ENCODE results near the gene S100A11.

Gene S100A11

DNA sequence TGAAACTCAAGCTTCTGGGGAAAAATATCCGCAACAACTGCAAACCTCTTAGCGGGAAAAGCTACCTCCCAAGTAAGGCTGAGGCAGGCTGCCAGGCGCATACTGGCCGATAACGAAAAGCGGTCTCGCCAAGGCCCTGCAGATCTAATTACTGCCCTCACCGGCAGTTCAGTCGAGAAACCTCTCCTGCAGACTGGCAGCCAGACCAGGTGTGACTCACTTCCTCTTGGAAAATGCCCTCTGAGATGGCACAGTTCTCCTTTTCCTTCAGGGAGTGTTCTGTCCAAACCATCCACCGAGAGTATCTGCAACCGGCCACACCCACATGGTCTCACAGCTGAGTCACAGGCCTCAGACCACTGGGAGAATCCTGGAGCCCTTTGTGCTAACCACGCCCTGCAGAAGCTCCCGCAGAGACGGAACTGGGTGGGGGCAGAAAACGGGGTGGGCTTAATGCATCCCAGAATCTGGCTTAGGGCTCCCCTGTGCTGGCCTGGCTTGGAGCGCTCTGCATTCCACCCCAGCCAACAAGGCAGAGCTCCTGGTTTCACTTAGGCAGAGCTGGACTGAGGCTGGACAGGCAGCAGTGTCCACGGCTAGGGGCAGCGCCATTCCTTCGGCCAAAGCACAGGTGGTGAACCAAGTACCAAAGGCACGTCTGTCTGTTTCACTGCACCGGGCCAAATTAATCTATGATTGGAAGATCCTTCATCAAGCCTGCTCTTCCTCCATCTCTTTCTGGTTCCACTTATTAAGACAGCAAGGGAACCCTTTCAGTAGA lies 44.3 kb downstream of the S100A11 start:
- CTCF ChIA-PET: interaction anchor here (0.9 to 7.9 kb wide), 5 partner anchors 8 to 62 kb away, joined by 3 to 104 read pairs (median 3); no protein-coding TSS in a partner anchor
- DNase-seq: peak; percentile 36
- Mint-ChIP-seq H3K4me3 (peak overlapping the region; percentile 93), H3K9me3 (no peaks in the 10 kb centered on the region), H3K27me3 (no peaks in the 10 kb centered on the region), H3K27ac (peak overlapping the region; percentile 97), H3K36me3 (peaks cover 36% of the 10 kb centered on the region), H3K4me1 (peaks cover 64% of the 10 kb centered on the region)

DNA sequence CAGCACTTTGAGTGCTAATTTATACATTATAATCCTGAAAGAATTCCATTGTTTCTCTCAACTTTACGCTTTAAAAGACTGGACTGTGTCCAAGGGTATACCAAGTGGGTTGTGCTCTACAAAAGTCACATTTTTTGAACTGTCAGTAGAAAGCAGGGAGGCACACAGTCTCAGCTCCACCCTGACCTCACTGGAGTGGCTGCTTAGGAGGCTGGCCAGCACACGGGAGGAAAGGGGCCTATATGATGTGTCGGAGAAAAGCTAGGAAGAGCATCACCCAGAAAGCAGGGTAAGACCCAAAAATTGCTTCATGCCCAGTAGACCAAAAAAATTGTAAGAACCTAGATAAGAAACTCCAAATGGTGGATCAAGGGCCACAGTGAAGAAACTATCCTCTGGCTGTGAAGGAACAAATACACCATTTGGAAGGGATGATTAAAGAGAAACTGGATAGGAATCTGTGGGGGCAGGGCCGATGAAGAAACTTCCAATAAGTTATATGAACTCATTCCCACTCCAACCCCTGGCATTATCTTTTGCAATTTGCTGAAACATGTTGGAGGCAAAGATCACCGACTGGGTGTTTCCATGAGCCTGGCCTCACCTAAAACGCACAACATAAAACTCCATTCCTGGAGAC lies 45.0 kb downstream of the S100A11 start:
- H3K36me3 Mint-ChIP-seq: peaks cover 39% of the 10 kb centered on the region
- H3K4me1 Mint-ChIP-seq: peaks cover 67% of the 10 kb centered on the region
- CTCF ChIA-PET: interaction anchor here (0.7 to 7.9 kb wide), 4 partner anchors 9 to 92 kb away, joined by 3 to 104 read pairs (median 13); no protein-coding TSS in a partner anchor
- peak overlapping the region; percentile 75 for H3K27ac Mint-ChIP-seq
- H3K9me3 Mint-ChIP-seq: no peaks in the 10 kb centered on the region
- H3K4me3 Mint-ChIP-seq: peak overlapping the region; percentile 93
- no peaks in the 10 kb centered on the region for H3K27me3 Mint-ChIP-seq
- DNase-seq: no peak

DNA sequence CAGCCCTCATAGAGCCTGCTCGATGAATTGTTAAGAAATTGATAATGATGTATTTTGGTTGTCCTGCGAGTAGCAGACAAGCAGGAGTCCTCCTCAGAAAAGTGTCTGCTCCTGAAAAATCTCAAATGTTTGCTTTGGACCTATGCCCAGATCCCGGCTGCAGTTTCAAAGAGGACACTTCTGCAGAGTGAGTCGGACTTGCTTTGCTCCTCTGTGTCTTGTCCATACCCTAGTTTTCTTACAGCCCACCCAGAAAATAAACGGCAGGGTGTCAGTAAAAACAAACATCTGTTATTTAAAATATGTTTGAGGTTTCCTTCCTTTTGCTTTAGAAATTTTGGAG lies 46.0 kb downstream of the S100A11 start:
- DNase-seq: no peak
- Mint-ChIP-seq H3K9me3 (no peaks in the 10 kb centered on the region), H3K4me3 (peak overlapping the region; percentile 93), H3K27me3 (no peaks in the 10 kb centered on the region), H3K36me3 (peaks cover 47% of the 10 kb centered on the region), H3K27ac (no peak overlapping the region), H3K4me1 (peaks cover 77% of the 10 kb centered on the region)
- CTCF ChIA-PET: interaction anchor here (4.6 to 7.9 kb wide), 2 partner anchors 10 to 22 kb away, joined by 23 to 104 read pairs; no protein-coding TSS in a partner anchor

DNA sequence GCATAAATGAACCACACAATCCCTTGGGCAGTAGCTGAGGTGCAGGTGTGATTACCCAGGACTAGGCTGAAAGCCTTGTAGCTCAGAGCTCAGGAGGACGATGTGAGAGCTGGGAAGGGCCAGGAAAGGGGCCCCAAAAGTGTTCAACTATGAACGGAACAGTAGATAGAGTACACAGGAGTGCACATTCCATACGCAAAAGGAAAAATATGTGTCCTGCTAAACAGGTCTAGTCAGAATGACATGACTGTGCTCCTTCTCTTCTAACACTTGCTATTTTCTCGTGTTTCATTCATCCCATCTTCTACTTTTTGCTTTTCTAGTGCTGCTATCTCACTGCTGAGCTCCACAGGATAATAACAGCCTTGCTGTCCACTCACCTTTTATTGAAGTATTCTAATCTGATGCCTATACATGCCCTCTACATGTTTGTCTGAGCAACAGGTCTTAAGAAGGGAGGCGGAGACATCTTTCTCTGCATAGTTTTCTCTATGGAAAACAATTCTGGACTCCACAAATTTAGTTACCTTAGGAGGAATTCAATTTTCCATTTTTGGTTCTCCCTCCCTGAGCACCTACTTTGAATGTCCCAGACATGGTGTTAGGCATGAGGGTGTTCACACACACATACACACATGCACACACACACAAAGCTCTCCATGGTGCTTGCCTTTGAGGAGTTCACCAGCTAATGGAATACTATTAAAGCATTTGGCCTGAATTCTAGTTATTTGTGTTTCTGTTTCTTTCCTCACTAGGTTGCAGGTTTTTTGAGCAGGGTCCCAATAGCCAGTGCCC lies 46.5 kb downstream of the S100A11 start:
- Mint-ChIP-seq H3K27ac (no peak overlapping the region), H3K4me3 (peak overlapping the region; percentile 16), H3K36me3 (peaks cover 53% of the 10 kb centered on the region), H3K27me3 (no peaks in the 10 kb centered on the region), H3K4me1 (peaks cover 80% of the 10 kb centered on the region), H3K9me3 (no peaks in the 10 kb centered on the region)
- CTCF ChIA-PET: interaction anchor here (1.9 to 7.9 kb wide), 3 partner anchors 10 to 57 kb away, joined by 9 to 104 read pairs (median 23); no protein-coding TSS in a partner anchor
- no peak for DNase-seq

DNA sequence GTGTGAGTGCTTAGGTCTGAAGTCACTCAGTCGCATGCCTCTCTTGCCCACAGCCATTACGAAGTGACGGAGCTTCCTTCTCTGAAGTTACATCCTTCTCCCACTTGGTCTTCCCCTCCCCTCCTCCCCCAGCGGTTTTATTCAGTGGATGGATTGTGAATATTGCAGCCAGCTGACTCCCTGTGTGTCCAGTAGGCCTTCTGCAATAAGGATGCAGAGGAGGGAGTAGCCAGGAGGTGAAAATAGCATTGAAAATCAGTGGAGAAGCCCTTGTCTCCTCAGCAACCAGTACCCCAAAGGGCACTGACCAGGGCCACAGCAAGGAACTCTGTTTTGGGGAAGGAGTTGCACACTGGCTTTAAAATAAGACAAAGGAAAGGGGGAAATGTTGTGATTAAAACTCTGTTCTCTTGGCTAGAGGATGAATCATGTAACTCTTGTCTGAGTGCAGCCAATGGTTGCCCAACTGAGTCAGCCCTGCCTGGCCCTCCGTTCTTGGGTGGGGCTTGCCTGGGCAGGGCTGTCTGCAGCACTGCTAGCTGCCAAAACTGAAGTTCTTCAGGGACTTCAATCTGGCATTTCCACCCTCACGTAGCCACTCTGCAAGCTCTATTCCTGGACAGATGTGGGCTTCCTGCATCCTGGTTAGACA lies 47.5 kb downstream of the S100A11 start:
- H3K4me1 Mint-ChIP-seq: peaks cover 83% of the 10 kb centered on the region
- no peaks in the 10 kb centered on the region for H3K27me3 Mint-ChIP-seq
- CTCF ChIA-PET: interaction anchor here (1.0 to 7.9 kb wide), 4 partner anchors 11 to 56 kb away, joined by 3 to 104 read pairs (median 16); no protein-coding TSS in a partner anchor
- no peak overlapping the region for H3K4me3 Mint-ChIP-seq
- DNase-seq: peak; percentile 40
- peaks cover 62% of the 10 kb centered on the region for H3K36me3 Mint-ChIP-seq
- H3K9me3 Mint-ChIP-seq: no peaks in the 10 kb centered on the region
- peak overlapping the region; percentile 75 for H3K27ac Mint-ChIP-seq

DNA sequence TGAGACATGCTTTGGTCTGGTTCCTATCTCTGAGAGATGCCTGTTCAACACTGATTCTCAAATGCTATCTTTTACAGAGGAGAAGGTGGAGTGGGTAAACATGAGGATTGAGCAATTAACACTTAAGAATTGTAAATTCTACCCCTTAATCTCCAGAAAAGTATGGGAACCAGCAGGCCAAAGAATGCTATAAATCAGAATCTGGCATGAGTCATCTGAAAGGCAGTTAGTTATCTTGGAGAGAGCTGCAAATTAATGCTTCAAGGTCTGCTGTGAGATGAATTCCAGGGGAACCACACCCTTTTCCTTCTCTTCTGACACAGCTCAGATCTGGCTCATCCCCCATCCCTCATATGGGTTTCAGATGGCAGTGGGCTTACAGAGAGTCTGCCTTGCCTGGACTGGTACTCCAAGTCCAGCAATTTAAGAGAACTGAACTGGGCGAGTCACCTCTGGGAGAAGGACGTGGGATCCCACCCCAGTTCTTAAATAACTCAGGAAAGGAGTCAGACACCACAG lies 48.3 kb downstream of the S100A11 start:
- peaks cover 70% of the 10 kb centered on the region for H3K36me3 Mint-ChIP-seq
- H3K4me3 Mint-ChIP-seq: no peak overlapping the region
- H3K27ac Mint-ChIP-seq: peak overlapping the region; percentile 60
- peaks cover 92% of the 10 kb centered on the region for H3K4me1 Mint-ChIP-seq
- H3K27me3 Mint-ChIP-seq: no peaks in the 10 kb centered on the region
- H3K9me3 Mint-ChIP-seq: no peaks in the 10 kb centered on the region
- DNase-seq: no peak
- CTCF ChIA-PET: interaction anchor here (1.9 to 6.1 kb wide), 3 partner anchors 12 to 55 kb away, joined by 9 to 46 read pairs (median 23); no protein-coding TSS in a partner anchor

DNA sequence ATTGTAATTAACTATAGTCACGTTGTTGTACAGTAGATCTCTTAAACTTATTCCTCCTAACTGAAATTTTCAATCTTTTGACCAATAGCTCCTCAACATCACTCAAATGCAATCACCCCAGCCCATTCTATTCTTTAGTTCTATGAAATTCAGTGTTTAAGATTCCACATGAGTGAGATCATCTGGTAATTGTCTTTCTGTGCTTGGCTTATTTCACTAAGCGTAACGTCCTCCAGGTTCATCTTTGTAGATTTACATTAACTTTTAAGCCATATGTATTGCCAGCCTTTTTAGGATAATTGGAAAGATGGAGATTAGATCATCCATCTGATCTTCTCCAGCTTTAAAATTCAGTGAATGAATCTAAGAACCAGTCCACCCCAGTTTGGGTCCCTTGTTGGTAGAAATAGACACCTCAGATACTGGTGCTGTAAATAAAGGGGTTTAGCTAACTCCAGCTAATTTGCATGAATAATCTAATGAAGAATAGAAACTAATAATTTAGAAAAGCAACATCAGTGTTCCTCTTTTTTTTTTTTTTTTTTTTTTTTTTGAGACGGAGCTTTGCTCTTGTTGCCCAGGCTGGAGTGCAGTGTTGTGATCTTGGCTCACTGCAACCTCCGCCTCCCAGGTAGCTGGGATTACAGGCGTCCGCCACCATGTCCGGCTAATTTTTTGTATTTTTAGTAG lies 50.2 kb downstream of the S100A11 start:
- Mint-ChIP-seq H3K4me3 (no peak overlapping the region), H3K27ac (no peak overlapping the region), H3K4me1 (peaks cover 85% of the 10 kb centered on the region), H3K9me3 (no peaks in the 10 kb centered on the region), H3K36me3 (peaks cover 72% of the 10 kb centered on the region), H3K27me3 (no peaks in the 10 kb centered on the region)
- CTCF ChIA-PET: interaction anchor here (1.0 to 6.1 kb wide), 5 partner anchors 10 to 48 kb away, joined by 4 to 46 read pairs (median 4); no protein-coding TSS in a partner anchor
- DNase-seq: no peak

DNA sequence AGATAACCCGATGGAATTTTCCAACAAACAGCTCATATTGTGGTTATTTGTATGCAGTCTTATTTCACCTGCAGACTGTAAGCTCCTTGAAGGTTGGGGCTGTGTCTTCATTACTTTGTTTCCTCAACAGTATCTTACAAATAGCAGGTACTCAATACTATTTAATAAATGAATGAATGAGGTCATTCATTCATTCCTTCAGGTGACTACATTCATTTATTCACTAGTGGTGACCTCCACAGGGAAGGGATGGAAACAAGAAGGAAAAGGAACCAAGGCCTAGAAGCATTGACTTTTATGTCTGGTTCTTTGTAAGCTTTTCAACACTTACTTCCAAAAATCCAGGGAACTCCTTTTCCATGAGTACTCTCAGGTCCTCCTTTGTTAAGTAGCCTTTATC lies 51.0 kb downstream of the S100A11 start:
- Mint-ChIP-seq H3K27me3 (no peaks in the 10 kb centered on the region), H3K4me3 (no peak overlapping the region), H3K36me3 (peaks cover 73% of the 10 kb centered on the region), H3K9me3 (no peaks in the 10 kb centered on the region), H3K4me1 (peaks cover 76% of the 10 kb centered on the region), H3K27ac (no peak overlapping the region)
- CTCF ChIA-PET: interaction anchor here (0.9 to 6.1 kb wide), 7 partner anchors 9 to 49 kb away, joined by 3 to 46 read pairs (median 4); no protein-coding TSS in a partner anchor
- DNase-seq: no peak

DNA sequence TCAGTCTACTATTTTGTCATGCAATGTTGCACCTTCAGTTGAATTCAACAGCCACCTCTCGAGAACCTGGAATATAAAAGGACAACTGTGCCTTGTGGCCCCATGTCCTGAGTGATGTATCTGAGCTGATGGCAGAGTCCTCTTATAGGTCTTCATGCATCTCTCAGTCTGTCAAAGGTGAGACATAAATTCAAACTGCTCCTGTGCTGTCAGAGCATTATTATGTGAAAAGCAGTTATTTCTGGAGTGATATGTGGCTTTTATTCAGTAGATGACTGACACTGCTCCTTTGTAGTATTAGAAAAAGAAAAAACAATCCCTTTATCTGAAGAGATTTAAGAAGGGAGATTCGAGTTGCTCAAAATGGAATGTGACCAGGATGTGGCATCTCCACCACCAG lies 51.5 kb downstream of the S100A11 start:
- H3K9me3 Mint-ChIP-seq: no peaks in the 10 kb centered on the region
- no peak overlapping the region for H3K4me3 Mint-ChIP-seq
- peaks cover 75% of the 10 kb centered on the region for H3K36me3 Mint-ChIP-seq
- CTCF ChIA-PET: interaction anchor here (0.9 to 6.1 kb wide), 7 partner anchors 8 to 49 kb away, joined by 3 to 46 read pairs (median 4); no protein-coding TSS in a partner anchor
- no peaks in the 10 kb centered on the region for H3K27me3 Mint-ChIP-seq
- peaks cover 71% of the 10 kb centered on the region for H3K4me1 Mint-ChIP-seq
- H3K27ac Mint-ChIP-seq: peak overlapping the region; percentile 82
- no peak for DNase-seq

DNA sequence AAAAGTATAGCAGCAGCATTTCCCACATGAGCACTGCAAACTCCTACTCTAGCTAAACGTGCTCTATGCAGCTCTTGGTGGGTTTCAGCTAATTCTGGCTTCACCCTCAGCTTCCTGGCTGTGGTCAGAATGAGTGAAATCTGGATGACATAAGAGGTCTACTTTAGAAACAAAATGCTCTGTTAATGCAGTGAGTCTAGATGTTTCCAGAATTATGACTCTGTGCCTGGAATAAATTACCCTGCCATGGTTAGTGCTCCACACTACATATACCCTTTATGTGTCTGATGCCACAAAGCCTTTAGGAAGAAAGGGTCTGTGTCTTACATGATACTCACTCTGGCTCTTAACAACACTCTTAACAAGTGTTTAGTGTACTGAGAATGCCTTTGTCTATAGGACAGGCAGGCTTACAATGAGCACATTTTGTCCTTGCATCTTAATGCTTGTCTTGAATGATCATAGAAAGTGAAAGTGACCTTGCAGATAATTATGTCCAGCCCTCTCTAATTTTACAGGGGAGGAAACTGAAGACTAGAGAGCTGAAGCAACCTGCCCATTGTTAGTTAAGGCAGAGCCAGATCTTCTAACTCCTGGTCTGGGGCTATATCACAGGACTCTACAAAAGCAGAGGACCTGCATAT lies 52.4 kb downstream of the S100A11 start:
- peak; percentile 47 for DNase-seq
- peaks cover 68% of the 10 kb centered on the region for H3K4me1 Mint-ChIP-seq
- H3K36me3 Mint-ChIP-seq: peaks cover 77% of the 10 kb centered on the region
- no peaks in the 10 kb centered on the region for H3K9me3 Mint-ChIP-seq
- no peaks in the 10 kb centered on the region for H3K27me3 Mint-ChIP-seq
- peak overlapping the region; percentile 82 for H3K27ac Mint-ChIP-seq
- no peak overlapping the region for H3K4me3 Mint-ChIP-seq
- CTCF ChIA-PET: interaction anchor here (1.2 to 6.1 kb wide), 3 partner anchors 8 to 16 kb away, joined by 3 to 46 read pairs (median 5); partner anchors contain the start of gene S100A10
